ENCODE measurements around the gene DYNC1LI1.

The DYNC1LI1 gene

DNA sequence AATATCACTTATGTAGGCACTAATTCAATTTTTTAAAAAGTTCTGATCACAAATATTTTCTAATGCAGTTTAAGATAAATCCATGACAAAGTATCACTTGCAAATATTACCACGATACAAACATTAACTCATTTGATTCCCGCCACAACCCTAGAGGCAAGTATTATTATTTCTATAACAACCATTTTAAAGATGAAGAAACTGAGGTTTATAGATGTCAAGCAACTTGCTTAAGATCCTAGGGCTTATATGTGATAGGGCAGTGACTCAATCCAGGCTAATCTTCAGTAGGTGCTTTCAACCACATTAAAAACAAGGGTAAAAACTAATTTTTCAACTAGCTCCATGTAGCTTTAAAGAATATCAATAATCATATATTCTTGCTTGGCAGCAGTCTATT lies 1.7 kb downstream of the DYNC1LI1 start:
- TF ChIP-seq ZFX (IDR thresholded peaks at IDR 0.05) = no peak
- TF ChIP-seq, protein P1, sequence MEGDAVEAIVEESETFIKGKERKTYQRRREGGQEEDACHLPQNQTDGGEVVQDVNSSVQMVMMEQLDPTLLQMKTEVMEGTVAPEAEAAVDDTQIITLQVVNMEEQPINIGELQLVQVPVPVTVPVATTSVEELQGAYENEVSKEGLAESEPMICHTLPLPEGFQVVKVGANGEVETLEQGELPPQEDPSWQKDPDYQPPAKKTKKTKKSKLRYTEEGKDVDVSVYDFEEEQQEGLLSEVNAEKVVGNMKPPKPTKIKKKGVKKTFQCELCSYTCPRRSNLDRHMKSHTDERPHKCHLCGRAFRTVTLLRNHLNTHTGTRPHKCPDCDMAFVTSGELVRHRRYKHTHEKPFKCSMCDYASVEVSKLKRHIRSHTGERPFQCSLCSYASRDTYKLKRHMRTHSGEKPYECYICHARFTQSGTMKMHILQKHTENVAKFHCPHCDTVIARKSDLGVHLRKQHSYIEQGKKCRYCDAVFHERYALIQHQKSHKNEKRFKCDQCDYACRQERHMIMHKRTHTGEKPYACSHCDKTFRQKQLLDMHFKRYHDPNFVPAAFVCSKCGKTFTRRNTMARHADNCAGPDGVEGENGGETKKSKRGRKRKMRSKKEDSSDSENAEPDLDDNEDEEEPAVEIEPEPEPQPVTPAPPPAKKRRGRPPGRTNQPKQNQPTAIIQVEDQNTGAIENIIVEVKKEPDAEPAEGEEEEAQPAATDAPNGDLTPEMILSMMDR (conservative IDR thresholded peaks at IDR 0.05) = no peak
- no peak overlapping the region for H3K27ac ChIP-seq

DNA sequence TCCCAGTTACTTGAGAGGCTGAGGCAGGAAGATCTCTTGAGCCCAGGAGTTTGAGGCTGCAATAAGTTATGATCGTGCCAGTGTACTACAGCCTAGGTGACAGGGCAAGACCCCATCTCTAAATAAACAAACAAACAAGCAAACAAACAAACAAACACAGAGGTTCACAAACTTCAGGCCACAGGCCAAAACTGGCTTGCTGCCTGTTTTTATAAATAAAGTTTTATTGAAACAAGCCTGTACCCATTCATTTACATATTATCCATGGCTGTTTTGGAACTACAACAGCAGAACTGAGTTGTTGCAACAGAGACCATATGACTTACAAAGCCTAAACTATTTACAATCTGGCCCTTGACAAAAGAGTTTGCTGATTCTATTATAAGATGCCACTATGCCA lies 6.5 kb downstream of the DYNC1LI1 start:
- TF ChIP-seq ZFX (IDR thresholded peaks at IDR 0.05) = no peak
- TF ChIP-seq, protein P1 (conservative IDR thresholded peaks at IDR 0.05) = no peak
- no peak overlapping the region for H3K27ac ChIP-seq

- TF ChIP-seq ZFX (IDR thresholded peaks at IDR 0.05) = no peak
- TF ChIP-seq, protein P1 (conservative IDR thresholded peaks at IDR 0.05) = no peak
- no peak overlapping the region for H3K27ac ChIP-seq
Measured at GRCh38 chr3:32562640-32563039, 8.0 kb downstream of the DYNC1LI1 start.

- H3K27ac ChIP-seq = peak overlapping the region; percentile 29; the same call in 1 of the 2 replicates
Measured at GRCh38 chr3:32557640-32558352, 12.9 kb downstream of the DYNC1LI1 start.

DNA sequence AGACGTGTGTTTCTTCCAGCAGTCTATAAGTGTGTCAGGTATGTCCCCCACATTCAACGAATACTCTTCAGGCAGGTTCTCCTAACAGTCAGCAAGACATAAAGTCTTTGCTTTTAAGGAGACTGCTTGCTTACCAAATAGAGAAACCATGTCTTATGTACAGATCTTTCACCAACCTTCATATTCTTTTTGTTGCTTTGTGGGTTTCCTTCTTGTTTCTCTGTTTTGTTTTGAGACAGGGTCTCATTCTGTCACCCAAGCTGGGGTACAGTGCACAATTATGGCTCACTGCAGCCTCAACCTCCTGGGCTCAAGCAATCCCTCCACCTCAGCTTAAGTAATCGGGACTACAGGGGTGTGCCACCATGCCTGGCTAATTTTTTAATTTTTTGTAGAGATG lies 14.3 kb downstream of the DYNC1LI1 start:
- H3K27ac ChIP-seq = no peak overlapping the region
- TF ChIP-seq, protein P1 (conservative IDR thresholded peaks at IDR 0.05) = no peak
- TF ChIP-seq ZFX (IDR thresholded peaks at IDR 0.05) = no peak

More at GRCh38 chr3:32557640-32558352, 12.9 kb downstream of the DYNC1LI1 start:
- TF ChIP-seq ZFX (IDR thresholded peaks at IDR 0.05) = no peak
- TF ChIP-seq, protein P1 (conservative IDR thresholded peaks at IDR 0.05) = no peak

- H3K27ac ChIP-seq = no peak overlapping the region
- TF ChIP-seq ZFX (IDR thresholded peaks at IDR 0.05) = no peak
- TF ChIP-seq, protein P1 (conservative IDR thresholded peaks at IDR 0.05) = no peak
Measured at GRCh38 chr3:32553973-32554372, 16.7 kb downstream of the DYNC1LI1 start.

DNA sequence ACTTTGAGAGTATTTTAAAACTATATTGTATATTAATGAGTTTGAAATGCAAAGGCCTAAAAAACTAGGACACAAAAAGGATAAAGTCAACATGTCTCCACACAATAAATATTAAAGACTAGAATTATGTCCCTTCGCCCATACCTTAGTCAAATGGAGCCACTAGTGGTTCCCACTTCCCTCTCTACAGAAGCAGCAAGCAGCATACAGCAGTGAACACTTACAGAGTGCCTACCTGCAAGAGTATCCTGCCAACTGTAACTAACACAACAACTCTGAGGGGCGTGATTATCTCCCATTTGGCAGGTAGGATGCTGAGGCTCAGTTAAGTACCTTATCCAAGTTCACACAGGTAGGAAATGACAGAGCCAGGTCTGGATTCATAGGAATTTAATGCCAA lies 17.2 kb downstream of the DYNC1LI1 start:
- TF ChIP-seq, protein P1 (conservative IDR thresholded peaks at IDR 0.05) = no peak
- TF ChIP-seq ZFX (IDR thresholded peaks at IDR 0.05) = no peak
- no peak overlapping the region for H3K27ac ChIP-seq
